IMR-90 (cell line): ENCODE data around the gene UBXN11.

Source experiments
- BHLHE40 ChIP-seq: fragments of 150-350 bp; IDR thresholded peaks from 2 replicates; pipeline ENCODE4 v1.6.1; 2016; ENCODE audit warnings: mild to moderate bottlenecking, low read depth, low read length
- CEBPB ChIP-seq: IDR thresholded peaks from 2 replicates; pipeline ENCODE4 v1.6.1; 2012; ENCODE audit warnings: low read depth, low read length, improper control_type of control experiment
- CTCF ChIP-seq: conservative IDR thresholded peaks from 2 replicates; pipeline ENCODE4 v1.5.1; 2012; ENCODE audit warnings: mild to moderate bottlenecking, low read depth, low read length, improper control_type of control experiment
- ELK1 ChIP-seq: fragments of 150-350 bp; IDR thresholded peaks from 2 replicates; pipeline ENCODE4 v1.6.1; 2016; ENCODE audit warnings: low read depth, mild to moderate bottlenecking, low read length, moderate library complexity, borderline replicate concordance
- MAFK ChIP-seq: IDR thresholded peaks from 2 replicates; pipeline ENCODE4 v1.6.1; 2012; ENCODE audit warnings: low read depth, low read length, improper control_type of control experiment
- MAZ ChIP-seq: IDR thresholded peaks from 2 replicates; pipeline ENCODE4 v1.6.1; 2012; ENCODE audit warnings: low read depth, mild to moderate bottlenecking, low read length, improper control_type of control experiment, moderate library complexity, borderline replicate concordance
- MXI1 ChIP-seq: IDR thresholded peaks from 2 replicates; pipeline ENCODE4 v1.6.1; 2012; ENCODE audit warnings: low read depth, mild to moderate bottlenecking, low read length, moderate library complexity, borderline replicate concordance
- NFE2L2 ChIP-seq: fragments of 150-350 bp; IDR thresholded peaks from 2 replicates; pipeline ENCODE4 v1.6.1; 2016; ENCODE audit warnings: low read depth, mild to moderate bottlenecking, low read length
- POLR2A ChIP-seq: IDR thresholded peaks from 2 replicates; pipeline ENCODE4 v1.6.1; 2012; ENCODE audit warnings: mild to moderate bottlenecking, low read depth, low read length
- RAD21 ChIP-seq: IDR thresholded peaks from 2 replicates; pipeline ENCODE4 v1.6.1; 2012; ENCODE audit warnings: low read length, improper control_type of control experiment
- RFX5 ChIP-seq: IDR thresholded peaks from 2 replicates; pipeline ENCODE4 v1.8.0; 2012; ENCODE audit warnings: low read depth, mild to moderate bottlenecking, low read length, moderate library complexity
- SMC3 ChIP-seq: fragments of 150-350 bp; IDR thresholded peaks from 2 replicates; pipeline ENCODE4 v1.6.1; 2016; ENCODE audit warnings: low read depth, mild to moderate bottlenecking, antibody characterized with exemption, low read length, moderate library complexity
- USF2 ChIP-seq: fragments of 150-350 bp; IDR thresholded peaks from 2 replicates; pipeline ENCODE4 v1.6.1; 2017; ENCODE audit warnings: mild to moderate bottlenecking, antibody characterized with exemption, low read length, low read depth

GRCh38 chr1:26330276-26330675 is 23.8 kb upstream of the UBXN11 start:
- TF ChIP-seq RAD21 (no peak), BHLHE40 (no peak), POLR2A (no peak), CTCF (no peak), NFE2L2 (no peak), MAZ (no peak), MAFK (no peak), RFX5 (no peak), MXI1 (no peak), ELK1 (no peak), SMC3 (no peak), CEBPB (no peak), USF2 (no peak)
